Measurements from ENCODE around the gene CHST5. TPM values are rescaled to one million over a fixed set of nuclear protein-coding genes. Genes with fewer than 3 reads are reported as not detected.

The CHST5 gene
- total and polyA plus RNA-seq, 12 donors: 0.06 to 0.68 (median 0.32) TPM; not detected in 3

DNA sequence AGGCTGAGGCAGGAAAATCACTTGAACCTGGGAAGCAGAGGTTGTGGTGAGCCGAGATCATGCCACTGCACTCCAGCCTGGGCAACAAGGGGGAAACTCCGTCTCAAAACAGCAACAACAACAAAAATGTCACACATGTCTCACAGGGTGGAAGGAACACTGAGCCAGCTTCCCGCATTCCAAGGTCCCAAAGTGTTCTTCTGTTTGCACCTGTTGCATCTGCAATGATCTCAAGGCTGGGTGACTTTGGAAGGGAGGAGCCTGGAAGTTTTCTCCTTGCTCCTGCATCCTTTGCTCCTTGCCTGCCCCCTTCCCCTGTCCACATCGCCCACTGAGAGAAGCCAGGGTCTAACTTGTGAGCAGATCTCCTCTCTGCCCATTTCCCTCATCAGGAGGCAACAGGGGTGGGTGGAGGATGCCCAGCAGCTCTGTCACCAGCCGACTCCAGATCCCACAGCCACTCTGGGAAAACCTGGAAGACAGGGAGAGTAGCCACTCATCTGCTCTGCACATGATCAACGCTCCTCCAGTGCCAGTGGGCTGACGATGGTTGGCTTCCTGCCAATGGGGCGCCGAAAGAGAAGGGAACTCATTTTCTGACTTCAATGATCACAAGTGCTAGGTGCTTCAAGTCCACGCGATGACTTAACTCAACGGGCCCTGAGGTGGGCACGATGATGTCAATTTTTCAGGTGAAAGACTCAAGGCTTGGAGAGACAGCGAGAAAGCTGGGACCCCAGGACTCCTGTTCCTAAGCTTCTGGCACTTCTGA, 53.3 kb downstream of the CHST5 start:
- intact Hi-C loops (cut with DNase I): no loop called here
- no peak overlapping the region for H3K27ac ChIP-seq
- no peaks in the 10 kb centered on the region for H3K9me3 ChIP-seq (replicated peaks in 1 of 3)
- 74 to 81% (median 78%) methylated on average over 10 to 14 of the region's 14 CpGs for WGBS, 4 donors
- no peak for TF ChIP-seq POLR2A (IDR thresholded peaks at IDR 0.05)
- TF ChIP-seq, protein P1, sequence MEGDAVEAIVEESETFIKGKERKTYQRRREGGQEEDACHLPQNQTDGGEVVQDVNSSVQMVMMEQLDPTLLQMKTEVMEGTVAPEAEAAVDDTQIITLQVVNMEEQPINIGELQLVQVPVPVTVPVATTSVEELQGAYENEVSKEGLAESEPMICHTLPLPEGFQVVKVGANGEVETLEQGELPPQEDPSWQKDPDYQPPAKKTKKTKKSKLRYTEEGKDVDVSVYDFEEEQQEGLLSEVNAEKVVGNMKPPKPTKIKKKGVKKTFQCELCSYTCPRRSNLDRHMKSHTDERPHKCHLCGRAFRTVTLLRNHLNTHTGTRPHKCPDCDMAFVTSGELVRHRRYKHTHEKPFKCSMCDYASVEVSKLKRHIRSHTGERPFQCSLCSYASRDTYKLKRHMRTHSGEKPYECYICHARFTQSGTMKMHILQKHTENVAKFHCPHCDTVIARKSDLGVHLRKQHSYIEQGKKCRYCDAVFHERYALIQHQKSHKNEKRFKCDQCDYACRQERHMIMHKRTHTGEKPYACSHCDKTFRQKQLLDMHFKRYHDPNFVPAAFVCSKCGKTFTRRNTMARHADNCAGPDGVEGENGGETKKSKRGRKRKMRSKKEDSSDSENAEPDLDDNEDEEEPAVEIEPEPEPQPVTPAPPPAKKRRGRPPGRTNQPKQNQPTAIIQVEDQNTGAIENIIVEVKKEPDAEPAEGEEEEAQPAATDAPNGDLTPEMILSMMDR (IDR thresholded peaks at IDR 0.05): no peak
- no peak overlapping the region for H3K4me3 ChIP-seq
- no peaks in the 10 kb centered on the region for H3K36me3 ChIP-seq (replicated peaks in 1 of 2)
- H3K27me3 ChIP-seq: no peaks in the 10 kb centered on the region
- no peak for DNase-seq
- H3K4me1 ChIP-seq (replicated peaks in 1 of 2): peaks cover 9 to 28% of the 10 kb centered on the region in 2 donors

DNA sequence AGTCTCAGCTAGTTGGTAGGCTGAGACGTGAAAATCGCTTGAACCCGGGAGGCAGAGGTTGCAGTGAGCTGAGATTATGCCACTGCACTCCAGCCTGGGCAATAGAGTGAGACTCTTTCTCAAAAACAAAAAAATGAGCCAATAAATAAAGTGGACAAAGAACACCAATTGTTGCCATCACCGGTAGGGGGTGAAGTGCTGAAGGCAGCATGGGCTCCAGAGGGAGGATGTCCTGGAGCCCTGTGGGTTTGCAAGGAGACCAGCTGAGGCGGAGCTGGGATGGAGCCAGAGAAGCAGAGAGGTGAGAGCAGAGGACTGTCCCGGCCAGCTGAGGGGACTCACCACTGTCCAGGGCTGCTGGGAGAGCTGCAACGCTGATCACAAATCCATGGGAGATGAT, 54.4 kb downstream of the CHST5 start:
- Histone ChIP-seq H3K9me3 (replicated peaks in 1 of 3) (no peaks in the 10 kb centered on the region), H3K27me3 (no peaks in the 10 kb centered on the region), H3K4me3 (no peak overlapping the region), H3K4me1 (replicated peaks in 1 of 2) (peaks cover 9 to 29% of the 10 kb centered on the region in 2 donors), H3K27ac (no peak overlapping the region), H3K36me3 (replicated peaks in 1 of 2) (no peaks in the 10 kb centered on the region)
- TF ChIP-seq POLR2A (IDR thresholded peaks at IDR 0.05): no peak
- TF ChIP-seq, protein P1 (IDR thresholded peaks at IDR 0.05): no peak
- intact Hi-C loops (cut with DNase I): no loop called here
- no peak for DNase-seq
- WGBS, 4 donors: 87 to 90% (median 88%) methylated on average over 7 of the region's 7 CpGs

DNA sequence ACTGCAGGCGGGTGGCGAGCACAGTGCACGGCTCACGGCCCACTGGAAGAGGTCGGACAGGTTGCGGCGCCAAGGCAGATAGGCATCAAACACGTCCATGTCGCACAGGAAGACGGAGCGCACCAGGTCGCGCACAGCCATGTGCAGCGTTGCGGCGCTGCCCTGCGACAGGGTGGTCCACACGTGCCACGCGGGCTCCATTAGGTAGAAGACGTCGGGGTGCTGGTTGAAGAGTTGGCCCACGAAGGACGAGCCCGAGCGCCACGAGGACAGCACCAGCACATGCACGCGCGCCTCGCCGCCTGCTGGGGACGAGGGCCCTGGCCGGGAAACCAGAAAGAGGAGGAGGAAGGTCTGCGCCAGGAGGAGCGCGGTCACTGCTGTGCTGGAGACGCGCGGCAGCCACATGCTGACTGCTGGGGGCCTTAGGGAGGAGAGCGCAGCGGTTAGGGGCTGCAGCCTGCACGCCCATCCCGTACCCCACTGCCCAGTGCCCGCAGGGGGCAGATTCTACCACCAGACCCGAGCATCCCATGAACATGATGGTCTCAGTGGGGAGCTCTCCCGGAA, 56.4 kb downstream of the CHST5 start:
- Histone ChIP-seq H3K27ac (no peak overlapping the region), H3K4me1 (replicated peaks in 1 of 2) (peaks cover 0 to 13% of the 10 kb centered on the region in 2 donors), H3K36me3 (replicated peaks in 1 of 2) (no peaks in the 10 kb centered on the region), H3K9me3 (replicated peaks in 1 of 3) (no peaks in the 10 kb centered on the region), H3K4me3 (no peak overlapping the region), H3K27me3 (no peaks in the 10 kb centered on the region)
- 95 to 98% (median 96%) methylated on average over 22 to 47 of the region's 47 CpGs for WGBS, 4 donors
- intact Hi-C loops (cut with DNase I): loop anchor here (5.0 to 10.0 kb wide), 3 partner anchors 33 to 285 kb away; partner anchors contain the start of gene ADAT1 (in 1 of the 2)
- no peak for TF ChIP-seq POLR2A (IDR thresholded peaks at IDR 0.05)
- TF ChIP-seq, protein P1 (IDR thresholded peaks at IDR 0.05): no peak
- DNase-seq: no peak

Other genes with a start within 250 kb of the CHST5 start
- gene CFDP1, start 102.6 kb downstream of the CHST5 start, total RNA-seq: 100 to 1,000 TPM in 1 of 9 donors, 10 to 100 TPM in 8; 40.6 to 129 (median 52.1) TPM
- gene CFDP1, start 102.6 kb downstream of the CHST5 start, polyA plus RNA-seq: 100 to 1,000 TPM in 1 of 3 donors, 10 to 100 TPM in 2; 61.0 to 121 (median 83.4) TPM
- gene TMEM170A, start 71.4 kb downstream of the CHST5 start, total RNA-seq: 10 to 100 TPM; 19.2 to 40.7 (median 22.8) TPM
- 10 to 100 TPM in 2 of 3 donors, 1 to 10 TPM in 1; 5.4 to 19.8 (median 10.1) TPM for gene TMEM170A, start 71.4 kb downstream of the CHST5 start, polyA plus RNA-seq
- 10 to 100 TPM in 7 of 9 donors, 1 to 10 TPM in 2; 6.3 to 65.8 (median 35.7) TPM for gene CHST6, start 40.7 kb downstream of the CHST5 start, total RNA-seq
- gene CHST6, start 40.7 kb downstream of the CHST5 start, polyA plus RNA-seq: 1 to 10 TPM; 3.1 to 6.7 (median 3.1) TPM
- gene TMEM231, start 20.1 kb upstream of the CHST5 start, total RNA-seq: 10 to 100 TPM in 3 of 9 donors, 1 to 10 TPM in 6; 5.9 to 11.3 (median 9.0) TPM
- gene TMEM231, start 20.1 kb upstream of the CHST5 start, polyA plus RNA-seq: 10 to 100 TPM in 1 of 3 donors, 1 to 10 TPM in 2; 2.8 to 13.4 (median 4.8) TPM
- 100 to 1,000 TPM in 8 of 9 donors, 10 to 100 TPM in 1; 98.2 to 197 (median 171) TPM for gene GABARAPL2, start 30.3 kb upstream of the CHST5 start, total RNA-seq
- 100 to 1,000 TPM in 2 of 3 donors, 10 to 100 TPM in 1; 93.9 to 200 (median 123) TPM for gene GABARAPL2, start 30.3 kb upstream of the CHST5 start, polyA plus RNA-seq
- 100 to 1,000 TPM in 1 of 9 donors, 10 to 100 TPM in 8; 36.7 to 191 (median 50.1) TPM for gene ADAT1, start 87.2 kb upstream of the CHST5 start, total RNA-seq
- 10 to 100 TPM; 18.0 to 48.0 (median 19.0) TPM for gene ADAT1, start 87.2 kb upstream of the CHST5 start, polyA plus RNA-seq
- 100 to 1,000 TPM in 1 of 9 donors, 10 to 100 TPM in 8; 48.4 to 118 (median 81.5) TPM for gene KARS1, start 111.6 kb upstream of the CHST5 start, total RNA-seq
- 100 to 1,000 TPM in 1 of 3 donors, 10 to 100 TPM in 2; 59.1 to 156 (median 70.0) TPM for gene KARS1, start 111.6 kb upstream of the CHST5 start, polyA plus RNA-seq
- gene TERF2IP, start 111.7 kb upstream of the CHST5 start, total RNA-seq: 100 to 1,000 TPM in 8 of 9 donors, 10 to 100 TPM in 1; 89.3 to 136 (median 108) TPM
- 100 to 1,000 TPM in 1 of 3 donors, 10 to 100 TPM in 2; 86.2 to 178 (median 91.1) TPM for gene TERF2IP, start 111.7 kb upstream of the CHST5 start, polyA plus RNA-seq
- not detected for gene CPHXL2, start 140.9 kb upstream of the CHST5 start, total RNA-seq
- not detected for gene CPHXL2, start 140.9 kb upstream of the CHST5 start, polyA plus RNA-seq
- not detected for gene DUXB, start 165.4 kb upstream of the CHST5 start, total RNA-seq
- not detected for gene DUXB, start 165.4 kb upstream of the CHST5 start, polyA plus RNA-seq
- gene CPHXL, start 190.4 kb upstream of the CHST5 start, total RNA-seq: not detected
- gene CPHXL, start 190.4 kb upstream of the CHST5 start, polyA plus RNA-seq: not detected

All from adrenal gland (tissue), 12 donors.